ENCODE measurements around the gene THAP4.

- TF ChIP-seq CTCF (conservative IDR thresholded peaks at IDR 0.05; ENCODE audit: low read depth in 2 of 2) (no peak), REST (IDR thresholded peaks at IDR 0.05; ENCODE audit: unreplicated experiment) (no peak), EZH2 (IDR thresholded peaks at IDR 0.05; ENCODE audit: low read depth, unreplicated experiment) (no peak), JUNB (IDR thresholded peaks at IDR 0.05; ENCODE audit: unreplicated experiment) (no peak), POLR2AphosphoS5 (IDR thresholded peaks at IDR 0.05; ENCODE audit: low read depth) (no peak), ZNF114 (CRISPR knock-in tag; IDR thresholded peaks at IDR 0.05) (no peak), CREB1 (CRISPR knock-in tag; IDR thresholded peaks at IDR 0.05; ENCODE audit: low read depth) (no peak), EZH2phosphoT487 (IDR thresholded peaks at IDR 0.05; ENCODE audit: unreplicated experiment) (no peak), NANOG (IDR thresholded peaks at IDR 0.05; ENCODE audit: borderline replicate concordance) (no peak), ZNF331 (CRISPR knock-in tag; IDR thresholded peaks at IDR 0.05; ENCODE audit: low read depth) (no peak), STAT1 (IDR thresholded peaks at IDR 0.05; ENCODE audit: unreplicated experiment) (no peak)
- TF ChIP-seq, protein P1, sequence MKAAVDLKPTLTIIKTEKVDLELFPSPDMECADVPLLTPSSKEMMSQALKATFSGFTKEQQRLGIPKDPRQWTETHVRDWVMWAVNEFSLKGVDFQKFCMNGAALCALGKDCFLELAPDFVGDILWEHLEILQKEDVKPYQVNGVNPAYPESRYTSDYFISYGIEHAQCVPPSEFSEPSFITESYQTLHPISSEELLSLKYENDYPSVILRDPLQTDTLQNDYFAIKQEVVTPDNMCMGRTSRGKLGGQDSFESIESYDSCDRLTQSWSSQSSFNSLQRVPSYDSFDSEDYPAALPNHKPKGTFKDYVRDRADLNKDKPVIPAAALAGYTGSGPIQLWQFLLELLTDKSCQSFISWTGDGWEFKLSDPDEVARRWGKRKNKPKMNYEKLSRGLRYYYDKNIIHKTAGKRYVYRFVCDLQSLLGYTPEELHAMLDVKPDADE (IDR thresholded peaks at IDR 0.05) = no peak
- TF ChIP-seq, protein P2, sequence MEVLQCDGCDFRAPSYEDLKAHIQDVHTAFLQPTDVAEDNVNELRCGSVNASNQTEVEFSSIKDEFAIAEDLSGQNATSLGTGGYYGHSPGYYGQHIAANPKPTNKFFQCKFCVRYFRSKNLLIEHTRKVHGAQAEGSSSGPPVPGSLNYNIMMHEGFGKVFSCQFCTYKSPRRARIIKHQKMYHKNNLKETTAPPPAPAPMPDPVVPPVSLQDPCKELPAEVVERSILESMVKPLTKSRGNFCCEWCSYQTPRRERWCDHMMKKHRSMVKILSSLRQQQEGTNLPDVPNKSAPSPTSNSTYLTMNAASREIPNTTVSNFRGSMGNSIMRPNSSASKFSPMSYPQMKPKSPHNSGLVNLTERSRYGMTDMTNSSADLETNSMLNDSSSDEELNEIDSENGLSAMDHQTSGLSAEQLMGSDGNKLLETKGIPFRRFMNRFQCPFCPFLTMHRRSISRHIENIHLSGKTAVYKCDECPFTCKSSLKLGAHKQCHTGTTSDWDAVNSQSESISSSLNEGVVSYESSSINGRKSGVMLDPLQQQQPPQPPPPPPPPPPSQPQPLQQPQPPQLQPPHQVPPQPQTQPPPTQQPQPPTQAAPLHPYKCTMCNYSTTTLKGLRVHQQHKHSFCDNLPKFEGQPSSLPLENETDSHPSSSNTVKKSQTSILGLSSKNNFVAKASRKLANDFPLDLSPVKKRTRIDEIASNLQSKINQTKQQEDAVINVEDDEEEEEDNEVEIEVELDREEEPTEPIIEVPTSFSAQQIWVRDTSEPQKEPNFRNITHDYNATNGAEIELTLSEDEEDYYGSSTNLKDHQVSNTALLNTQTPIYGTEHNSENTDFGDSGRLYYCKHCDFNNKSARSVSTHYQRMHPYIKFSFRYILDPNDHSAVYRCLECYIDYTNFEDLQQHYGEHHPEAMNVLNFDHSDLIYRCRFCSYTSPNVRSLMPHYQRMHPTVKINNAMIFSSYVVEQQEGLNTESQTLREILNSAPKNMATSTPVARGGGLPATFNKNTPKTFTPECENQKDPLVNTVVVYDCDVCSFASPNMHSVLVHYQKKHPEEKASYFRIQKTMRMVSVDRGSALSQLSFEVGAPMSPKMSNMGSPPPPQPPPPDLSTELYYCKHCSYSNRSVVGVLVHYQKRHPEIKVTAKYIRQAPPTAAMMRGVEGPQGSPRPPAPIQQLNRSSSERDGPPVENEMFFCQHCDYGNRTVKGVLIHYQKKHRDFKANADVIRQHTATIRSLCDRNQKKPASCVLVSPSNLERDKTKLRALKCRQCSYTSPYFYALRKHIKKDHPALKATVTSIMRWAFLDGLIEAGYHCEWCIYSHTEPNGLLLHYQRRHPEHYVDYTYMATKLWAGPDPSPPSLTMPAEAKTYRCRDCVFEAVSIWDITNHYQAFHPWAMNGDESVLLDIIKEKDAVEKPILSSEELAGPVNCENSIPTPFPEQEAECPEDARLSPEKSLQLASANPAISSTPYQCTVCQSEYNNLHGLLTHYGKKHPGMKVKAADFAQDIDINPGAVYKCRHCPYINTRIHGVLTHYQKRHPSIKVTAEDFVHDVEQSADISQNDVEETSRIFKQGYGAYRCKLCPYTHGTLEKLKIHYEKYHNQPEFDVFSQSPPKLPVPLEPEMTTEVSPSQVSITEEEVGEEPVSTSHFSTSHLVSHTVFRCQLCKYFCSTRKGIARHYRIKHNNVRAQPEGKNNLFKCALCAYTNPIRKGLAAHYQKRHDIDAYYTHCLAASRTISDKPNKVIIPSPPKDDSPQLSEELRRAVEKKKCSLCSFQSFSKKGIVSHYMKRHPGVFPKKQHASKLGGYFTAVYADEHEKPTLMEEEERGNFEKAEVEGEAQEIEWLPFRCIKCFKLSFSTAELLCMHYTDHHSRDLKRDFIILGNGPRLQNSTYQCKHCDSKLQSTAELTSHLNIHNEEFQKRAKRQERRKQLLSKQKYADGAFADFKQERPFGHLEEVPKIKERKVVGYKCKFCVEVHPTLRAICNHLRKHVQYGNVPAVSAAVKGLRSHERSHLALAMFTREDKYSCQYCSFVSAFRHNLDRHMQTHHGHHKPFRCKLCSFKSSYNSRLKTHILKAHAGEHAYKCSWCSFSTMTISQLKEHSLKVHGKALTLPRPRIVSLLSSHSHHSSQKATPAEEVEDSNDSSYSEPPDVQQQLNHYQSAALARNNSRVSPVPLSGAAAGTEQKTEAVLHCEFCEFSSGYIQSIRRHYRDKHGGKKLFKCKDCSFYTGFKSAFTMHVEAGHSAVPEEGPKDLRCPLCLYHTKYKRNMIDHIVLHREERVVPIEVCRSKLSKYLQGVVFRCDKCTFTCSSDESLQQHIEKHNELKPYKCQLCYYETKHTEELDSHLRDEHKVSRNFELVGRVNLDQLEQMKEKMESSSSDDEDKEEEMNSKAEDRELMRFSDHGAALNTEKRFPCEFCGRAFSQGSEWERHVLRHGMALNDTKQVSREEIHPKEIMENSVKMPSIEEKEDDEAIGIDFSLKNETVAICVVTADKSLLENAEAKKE (CRISPR knock-in tag; IDR thresholded peaks at IDR 0.05) = no peak
These were observed 2.4 kb upstream of the THAP4 start for GRCh38 chr2:241639385-241639784.
